HepG2 (cell line): ENCODE measurements around the gene APCDD1L. TPM values are rescaled to one million over a fixed set of nuclear protein-coding genes. Genes with fewer than 3 reads are reported as not detected.

Source experiments
- ATAC-seq: fragments of 200-7000 bp; cut with Tn5 transposase; 3 replicates; pipeline ENCODE4 v1.9.1; 2020; ENCODE audit warnings: mild to moderate bottlenecking, moderate library complexity
- BruUV-seq: library from RNA; stranded (reverse); fragments of 400-500 nt; replicated peaks from 2 replicates; lab custom pipeline; 2021; lab: Mats Ljungman, UMichigan
- CTCF ChIA-PET: fragments of 300-600 bp; formaldehyde crosslinking; extraction: SDS; loops from one replicate; lab custom pipeline; 2021; ENCODE audit warnings: low total read pairs, inconsistent platforms, low intra/inter-chr PET ratio; lab: Yijun Ruan, JAX
- POLR2A ChIA-PET: fragments of 350-600 bp; sonication (Branson Sonifier 250); formaldehyde crosslinking; loops from one replicate; lab custom pipeline; 2020; ENCODE audit warnings: antibody characterized with exemption, inconsistent platforms; lab: Yijun Ruan, JAX
- DNase-seq: peaks from one replicate; pipeline ENCODE4 v3.0.0-alpha.2; 2015; ENCODE audit warnings: low spot score
- FAIRE-seq: peaks from 3 replicates; lab custom pipeline; 2011; peaks lifted over from hg19 to GRCh38; lab: Jason Lieb, UNC
- H2AFZ ChIP-seq: one replicate; pipeline ENCODE4 v1.6.1; 2011; ENCODE audit warnings: low read length, inconsistent platforms
- H3K27ac ChIP-seq: fragments of 300-600 bp; 3 replicates; pipeline ENCODE4 v1.8.0; 2011; ENCODE audit warnings: mixed run types, mild to moderate bottlenecking, mixed read lengths, low read length, inconsistent platforms; ENCODE audit not compliant: insufficient read depth; ENCODE audit errors: extremely low read length
- H3K27me3 ChIP-seq, 2 experiments: fragments of 200-600 bp in 1 of 2; 2 replicates in 1 of 2; 3 replicates in 1 of 2; pipeline versions ENCODE4 v1.6.0 to v1.8.0; 2011; ENCODE audit warnings: low read length in 2 of 2, mild to moderate bottlenecking in 2 of 2, moderate library complexity in 2 of 2, inconsistent platforms in 1 of 2; ENCODE audit not compliant: insufficient read depth in 2 of 2, control insufficient read depth in 1 of 2
- H3K36me3 ChIP-seq, 2 experiments: fragments of 200-600 bp in 1 of 2; replicated peaks in 1 of 2; 2 replicates in 1 of 2; 3 replicates in 1 of 2; pipeline versions ENCODE4 v1.5.1 to v1.8.0; 2011; ENCODE audit warnings: low read length in 2 of 2, inconsistent platforms in 1 of 2; ENCODE audit not compliant: insufficient read depth in 2 of 2, control insufficient read depth in 1 of 2
- H3K4me1 ChIP-seq: 2 replicates; pipeline ENCODE4 v1.5.1; 2012; ENCODE audit warnings: low read length, inconsistent platforms; ENCODE audit not compliant: insufficient read depth
- H3K4me2 ChIP-seq: 2 replicates; pipeline ENCODE4 v1.6.0; 2011; ENCODE audit warnings: low read depth, low read length, inconsistent platforms
- H3K4me3 ChIP-seq, 3 experiments: fragments of 200-600 bp in 1 of 3; sonication (generic), shearing (Covaris generic) in 1 of 3; replicated peaks in 1 of 3; 2 replicates each; pipeline ENCODE4 v1.5.1; 2011 to 2016; ENCODE audit warnings: low read length in 3 of 3, inconsistent platforms in 2 of 3, low read depth in 2 of 3, mild to moderate bottlenecking in 2 of 3, control low read depth in 1 of 3, mixed read lengths in 1 of 3; ENCODE audit not compliant: insufficient read depth in 1 of 3
- H3K79me2 ChIP-seq: one replicate; pipeline ENCODE4 v1.6.1; 2011; ENCODE audit warnings: low read length, inconsistent platforms; ENCODE audit not compliant: insufficient read depth
- H3K9ac ChIP-seq: 2 replicates; pipeline ENCODE4 v1.6.0; 2011; ENCODE audit warnings: mild to moderate bottlenecking, low read depth, low read length, inconsistent platforms; ENCODE audit not compliant: insufficient read depth
- H3K9me3 ChIP-seq: 2 replicates; pipeline ENCODE4 v1.5.1; 2012; ENCODE audit warnings: mild to moderate bottlenecking, low read length
- H4K20me1 ChIP-seq: 2 replicates; pipeline ENCODE4 v1.6.0; 2011; ENCODE audit warnings: inconsistent platforms, mild to moderate bottlenecking, low read length, moderate library complexity; ENCODE audit not compliant: insufficient read depth
- KAT8 ChIP-seq: IDR thresholded peaks from 2 replicates; pipeline ENCODE4 v1.6.1; 2016; ENCODE audit warnings: missing genetic modification reagents, missing compliant biosample characterization
- NFATC3 ChIP-seq: sonication (generic); formaldehyde crosslinking; IDR thresholded peaks from 2 replicates; pipeline ENCODE4 v1.5.1; 2020; ENCODE audit warnings: mild to moderate bottlenecking, missing genetic modification reagents
- PHF21A ChIP-seq: sonication (generic); formaldehyde crosslinking; IDR thresholded peaks from 2 replicates; pipeline ENCODE4 v1.5.0; 2020; ENCODE audit warnings: mild to moderate bottlenecking, missing genetic modification reagents
- POLR2A ChIP-seq, 2 experiments: IDR thresholded peaks; 2 replicates each; pipeline ENCODE4 v1.6.1; 2011; ENCODE audit warnings: low read depth in 2 of 2, low read length in 2 of 2, mild to moderate bottlenecking in 1 of 2, moderate library complexity in 1 of 2; ENCODE audit not compliant: insufficient read depth in 1 of 2
- RBM22 ChIP-seq: fragments of 200-400 bp; formaldehyde crosslinking; optimal IDR thresholded peaks from 2 replicates; pipeline ENCODE3; 2017; ENCODE audit warnings: mild to moderate bottlenecking, low read length, moderate library complexity
- RFXAP ChIP-seq: sonication (generic); formaldehyde crosslinking; IDR thresholded peaks from 2 replicates; pipeline ENCODE4 v1.4.0; 2020; ENCODE audit warnings: missing genetic modification reagents, borderline replicate concordance
- ZNF768 ChIP-seq: sonication (generic); formaldehyde crosslinking; IDR thresholded peaks from 2 replicates; pipeline ENCODE4 v1.4.0; 2020; ENCODE audit warnings: missing genetic modification reagents
- WGBS: methylation state at CpG from one replicate; pipeline ENCODE4 v1.1.6; 2017; ENCODE audit warnings: low lambda C conversion rate; 5-methylcytosine and 5-hydroxymethylcytosine counted together
- in situ Hi-C: cut with HindIII; loops from 2 replicates; pipeline ENCODE4 v1.10.0; 2017; ENCODE audit warnings: low pct_unique_long_range_greater_than_20kb; ENCODE audit not compliant: extremely low pct_ligation_motif_present
- intact Hi-C: fragments of 100-400 bp; cut with micrococcal nuclease; formaldehyde crosslinking; loops from one replicate; pipeline ENCODE4 v1.10.0; 2022; ENCODE audit not compliant: unreplicated experiment
- polyA plus RNA-seq, 8 experiments: library from polyadenylated mRNA; depleted of rRNA in 3 of 8; stranded (reverse) in 7 of 8; unstranded in 1 of 8; fragments of >200 nt; fragmentation: Illumina TruSeq in 4 of 8; extraction: Trizol in 4 of 8; gene quantifications; 2 replicates each; pipeline versions ENCODE4 v1.2.1 to v1.2.3, GENCODE V29; 2011 to 2016; ENCODE audit warnings: low read depth in 4 of 8, missing spikeins in 1 of 8, mixed read lengths in 1 of 8; ENCODE audit not compliant: insufficient read depth in 1 of 8
- total RNA-seq, 5 experiments: library from RNA; depleted of rRNA; stranded (reverse); fragments of >200 nt; fragmentation: Illumina TruSeq; extraction: Trizol; gene quantifications; 2 replicates each; pipeline ENCODE4 v1.2.3, GENCODE V29; 2016; ENCODE audit warnings: low read depth in 1 of 5

APCDD1L gene
- total and polyA plus RNA-seq, 2 of the 13 experiments (the other 11 are each of a cell fraction or from before 2014, with no cell fraction given): not detected

DNA sequence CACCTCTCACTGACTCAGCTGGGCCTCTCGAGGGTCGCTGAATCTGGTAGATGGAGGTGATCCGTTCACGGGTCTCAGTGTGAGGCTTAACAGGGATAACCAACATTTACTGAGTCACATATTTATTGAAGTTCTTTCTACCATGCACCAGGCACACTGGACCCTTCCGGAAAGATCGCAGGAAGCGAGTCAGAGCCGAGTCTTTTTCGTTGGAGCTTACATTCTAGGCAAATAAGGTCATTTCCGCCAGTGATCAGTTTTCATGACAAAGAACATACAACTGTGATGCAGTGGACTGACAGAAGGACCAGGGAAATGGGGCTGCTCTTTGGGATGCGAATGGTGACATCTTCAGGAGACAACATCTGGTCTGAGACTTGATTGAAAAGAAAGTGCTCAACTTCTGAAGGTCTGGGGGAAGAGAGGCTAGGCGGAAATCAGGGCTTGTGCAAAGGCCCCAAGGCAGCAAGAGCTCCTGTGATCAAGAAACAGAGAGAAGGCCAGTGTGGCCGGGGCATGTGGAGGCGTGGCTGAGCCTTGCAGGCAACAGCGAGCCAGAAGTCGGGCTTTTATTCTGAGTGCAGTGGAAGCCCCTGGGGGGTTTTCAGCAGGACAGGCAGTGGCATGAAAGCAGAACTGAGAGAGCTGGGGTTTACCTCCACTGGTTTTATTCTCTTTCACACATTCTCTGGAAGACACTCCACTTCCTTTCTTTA lies 56.7 kb downstream of the APCDD1L start:
- no peaks in the 10 kb centered on the region for H3K79me2 ChIP-seq
- no peak overlapping the region for H3K27ac ChIP-seq
- no peak overlapping the region for H3K4me2 ChIP-seq
- no peak for FAIRE-seq
- H2AFZ ChIP-seq: no peak overlapping the region
- peaks cover 8% of the 10 kb centered on the region; the same call in 1 of the 2 replicates for H3K9me3 ChIP-seq
- TF ChIP-seq PHF21A (CRISPR knock-in tag): no peak
- TF ChIP-seq KAT8 (CRISPR knock-in tag): no peak
- no peak for TF ChIP-seq NFATC3 (CRISPR knock-in tag)
- peak; percentile 77 for TF ChIP-seq RBM22
- intact Hi-C loops: no loop called here
- 76% methylated on average over 16 of the region's 16 CpGs for WGBS
- H3K4me3 ChIP-seq: no peak overlapping the region
- no peaks in the 10 kb centered on the region for H3K36me3 ChIP-seq
- no peaks in the 10 kb centered on the region for H4K20me1 ChIP-seq
- no TSS peak for BruUV-seq
- in situ Hi-C loops: no loop called here
- ATAC-seq: no peak
- DNase-seq: no peak
- ChIA-PET CTCF (no interaction called here), POLR2A (no interaction called here)
- H3K4me1 ChIP-seq: no peaks in the 10 kb centered on the region
- H3K9ac ChIP-seq: no peak overlapping the region
- no peaks in the 10 kb centered on the region for H3K27me3 ChIP-seq

- intact Hi-C loops (no loop called here), in situ Hi-C loops (no loop called here)
- Histone ChIP-seq H3K9me3 (peaks cover 8% of the 10 kb centered on the region; the same call in 1 of the 2 replicates), H3K4me2 (no peak overlapping the region), H3K79me2 (no peaks in the 10 kb centered on the region), H3K9ac (no peak overlapping the region), H4K20me1 (no peaks in the 10 kb centered on the region), H3K27me3 (no peaks in the 10 kb centered on the region), H3K4me1 (no peaks in the 10 kb centered on the region), H3K36me3 (no peaks in the 10 kb centered on the region), H3K4me3 (no peak overlapping the region), H2AFZ (no peak overlapping the region), H3K27ac (no peak overlapping the region)
- FAIRE-seq: no peak
- BruUV-seq: no TSS peak
- ChIA-PET POLR2A (no interaction called here), CTCF (no interaction called here)
- 87% methylated on average over 13 of the region's 14 CpGs for WGBS
- ATAC-seq: no peak; the same call in 1 of the 3 replicates
- TF ChIP-seq RFXAP (CRISPR knock-in tag) (no peak), ZNF768 (CRISPR knock-in tag) (0 out of 2 replicates have a peak, but pooled peaks have one; percentile 25), POLR2A (IDR thresholded peaks at IDR 0.05; ENCODE audit: insufficient read depth in 1 of 2, low read depth in 2 of 2, low read length in 2 of 2) (0 out of 4 replicates have a peak, but pooled peaks of 1 of the 2 experiments have one; percentile 17)
- no peak for DNase-seq
Observed at GRCh38 chr20:58457083-58457695, 58.0 kb downstream of the APCDD1L start.
